PC-3 (cell line): ENCODE results near the gene DLG4. TPM values are rescaled to one million over a fixed set of nuclear protein-coding genes. Genes with fewer than 3 reads are reported as not detected.

Experiments used
- ATAC-seq: fragments of 200-7000 bp; cut with Tn5 transposase; 2 replicates; pipeline ENCODE4 v1.9.1; 2020; ENCODE audit warnings: mild to moderate bottlenecking, moderate library complexity
- BruUV-seq: library from RNA; stranded (reverse); fragments of 400-500 nt; replicated peaks from 2 replicates; lab custom pipeline; 2021; lab: Mats Ljungman, UMichigan
- CTCF ChIA-PET: fragments of 300-600 bp; sonication (Branson Sonifier 250); formaldehyde crosslinking; loops from one replicate; lab custom pipeline; 2022; ENCODE audit warnings: antibody characterized with exemption; lab: Charles Lee
- POLR2A ChIA-PET: fragments of 300-600 bp; sonication (Branson Sonifier 250); formaldehyde crosslinking; loops from one replicate; lab custom pipeline; 2022; ENCODE audit warnings: antibody characterized with exemption; ENCODE audit not compliant: unreplicated experiment; lab: Charles Lee
- DNase-seq: peaks from one replicate; pipeline ENCODE4 v3.0.0-alpha.2; 2015
- H2AFZ ChIP-seq: fragments of 300-600 bp; sonication (generic); 2 replicates; pipeline ENCODE4 v1.6.0; 2016; ENCODE audit warnings: antibody characterized with exemption, low read length
- H3F3A ChIP-seq: fragments of 300-600 bp; sonication (generic); one replicate; pipeline ENCODE4 v1.6.0; 2017; ENCODE audit warnings: antibody characterized with exemption, low read length, control low read depth, mild to moderate bottlenecking; ENCODE audit not compliant: unreplicated experiment
- H3K27ac ChIP-seq: fragments of 300-600 bp; sonication (generic); 2 replicates; pipeline ENCODE4 v1.5.1; 2016; ENCODE audit warnings: mild to moderate bottlenecking, low read length
- H3K27me3 ChIP-seq: fragments of 300-600 bp; sonication (generic); 2 replicates; pipeline ENCODE4 v1.6.1; 2016; ENCODE audit warnings: low read length, mixed read lengths
- H3K36me3 ChIP-seq: fragments of 300-600 bp; sonication (generic); 2 replicates; pipeline ENCODE4 v1.6.1; 2016; ENCODE audit warnings: low read depth, mixed run types, low read length, mixed read lengths
- H3K4me1 ChIP-seq: fragments of 300-600 bp; sonication (generic); 2 replicates; pipeline ENCODE4 v1.5.1; 2016; ENCODE audit warnings: low read length; ENCODE audit not compliant: insufficient read depth
- H3K4me2 ChIP-seq: fragments of 300-600 bp; sonication (generic); 2 replicates; pipeline ENCODE4 v1.6.0; 2016; ENCODE audit warnings: low read length
- H3K4me3 ChIP-seq: fragments of 300-600 bp; sonication (generic); 2 replicates; pipeline ENCODE4 v1.5.1; 2016; ENCODE audit warnings: mild to moderate bottlenecking, low read length, mixed read lengths
- H3K79me2 ChIP-seq: fragments of 300-600 bp; sonication (generic); 2 replicates; pipeline ENCODE4 v1.6.1; 2017; ENCODE audit warnings: low read length, mixed read lengths
- H3K9ac ChIP-seq: fragments of 300-600 bp; sonication (generic); 2 replicates; pipeline ENCODE4 v1.6.0; 2016; ENCODE audit warnings: mild to moderate bottlenecking, low read length
- H3K9me2 ChIP-seq: fragments of 300-600 bp; sonication (generic); replicated peaks from 2 replicates; pipeline ENCODE4 v1.6.1; 2016; ENCODE audit warnings: mixed run types, low read length, mixed read lengths
- H3K9me3 ChIP-seq: fragments of 300-600 bp; sonication (generic); 2 replicates; pipeline ENCODE4 v1.6.1; 2016; ENCODE audit warnings: low read length, mixed read lengths
- H4K20me1 ChIP-seq: fragments of 300-600 bp; sonication (generic); 2 replicates; pipeline ENCODE4 v1.6.1; 2016; ENCODE audit warnings: low read length, mixed read lengths
- CTCF ChIP-seq: fragments of 300-600 bp; sonication (generic); conservative IDR thresholded peaks from 2 replicates; pipeline ENCODE4 v1.5.1; 2017; ENCODE audit warnings: antibody characterized with exemption, low read depth, mild to moderate bottlenecking, low read length
- EZH2 ChIP-seq: fragments of 300-600 bp; sonication (generic); IDR thresholded peaks from one replicate; pipeline ENCODE4 v1.6.1; 2017; ENCODE audit warnings: antibody characterized with exemption, mild to moderate bottlenecking, low read length; ENCODE audit not compliant: unreplicated experiment
- EZH2phosphoT487 ChIP-seq: fragments of 300-600 bp; sonication (generic); IDR thresholded peaks from 2 replicates; pipeline ENCODE4 v1.6.1; 2018; ENCODE audit warnings: mild to moderate bottlenecking, antibody characterized with exemption, low read length, borderline replicate concordance
- intact Hi-C: fragments of 100-400 bp; cut with micrococcal nuclease; formaldehyde crosslinking; loops from 2 replicates; pipeline ENCODE4 v1.9.0; 2023
- total RNA-seq: library from RNA; depleted of rRNA; stranded (reverse); fragments of >200 nt; gene quantifications from 2 replicates; pipeline ENCODE4 v1.2.3, GENCODE V29; 2014

The DLG4 gene
- total RNA-seq, 1 experiment from 2014 or later, result 6.5 TPM

GRCh38 chr17:7221278-7222092 lies 1.8 kb upstream of the DLG4 start:
- ChIA-PET POLR2A (interaction anchor here (0.6 to 1.1 kb wide), 2 partner anchors 20 to 68 kb away, joined by 3 to 9 read pairs; no protein-coding TSS in a partner anchor), CTCF (no interaction called here)
- no peak overlapping the region for H2AFZ ChIP-seq
- no peaks in the 10 kb centered on the region for H3K27me3 ChIP-seq
- H3K4me2 ChIP-seq, result peak overlapping the region; percentile 86
- peaks cover 23% of the 10 kb centered on the region for H3K4me1 ChIP-seq
- H3F3A ChIP-seq, result no peaks in the 10 kb centered on the region
- peak overlapping the region; percentile 81 for H3K4me3 ChIP-seq
- peaks cover 32% of the 10 kb centered on the region for H3K79me2 ChIP-seq
- no TSS peak for BruUV-seq
- no peaks in the 10 kb centered on the region for H3K9me3 ChIP-seq
- TF ChIP-seq CTCF (no peak), EZH2 (no peak), EZH2phosphoT487 (no peak)
- H3K9me2 ChIP-seq, result no peaks in the 10 kb centered on the region
- H3K27ac ChIP-seq, result peak overlapping the region; percentile 97
- intact Hi-C loops, result loop anchor here (2.0 kb wide), 1 partner anchor 13 kb away; the partner anchor contains the start of gene DVL2
- peaks cover 26% of the 10 kb centered on the region for H3K36me3 ChIP-seq
- H3K9ac ChIP-seq, result peak overlapping the region; percentile 97
- peaks cover 14% of the 10 kb centered on the region; the same call in 1 of the 2 replicates for H4K20me1 ChIP-seq
- no peak for DNase-seq
- ATAC-seq, result no peak

- H3F3A ChIP-seq, result no peaks in the 10 kb centered on the region
- H3K9me3 ChIP-seq, result no peaks in the 10 kb centered on the region
- H3K9me2 ChIP-seq, result no peaks in the 10 kb centered on the region
- H3K36me3 ChIP-seq, result peaks cover 26% of the 10 kb centered on the region
- ATAC-seq, result peak; percentile 33
- H3K4me3 ChIP-seq, result peak overlapping the region; percentile 81
- peaks cover 14% of the 10 kb centered on the region; the same call in 1 of the 2 replicates for H4K20me1 ChIP-seq
- BruUV-seq, result no TSS peak
- peak; percentile 43 for DNase-seq
- intact Hi-C loops, result loop anchor here (2.0 kb wide), 1 partner anchor 14 kb away; the partner anchor contains the start of gene DVL2
- ChIA-PET POLR2A (interaction anchor here (0.5 to 1.1 kb wide), 2 partner anchors 21 to 88 kb away, joined by 5 to 9 read pairs; no protein-coding TSS in a partner anchor), CTCF (interaction anchor here (0.7 to 1.0 kb wide), 2 partner anchors 41 to 183 kb away, joined by 3 to 4 read pairs; partner anchors contain the start of gene TMEM256)
- H3K27ac ChIP-seq, result peak overlapping the region; percentile 97
- H3K4me2 ChIP-seq, result peak overlapping the region; percentile 86
- H3K4me1 ChIP-seq, result peaks cover 30% of the 10 kb centered on the region
- no peak overlapping the region for H2AFZ ChIP-seq
- no peaks in the 10 kb centered on the region for H3K27me3 ChIP-seq
- TF ChIP-seq EZH2 (no peak), CTCF (peak; percentile 60), EZH2phosphoT487 (no peak)
- H3K9ac ChIP-seq, result peak overlapping the region; percentile 97
- H3K79me2 ChIP-seq, result peaks cover 38% of the 10 kb centered on the region
Measured at GRCh38 chr17:7220593-7221277, 1.1 kb upstream of the DLG4 start.
